ENCODE data around the gene MEX3C.

MEX3C gene

GRCh38 chr18:51151185-51151567, 46.3 kb downstream of the MEX3C start:
- no peak overlapping the region for H3K4me3 ChIP-seq (ENCODE audit: low read depth, low read length)
- TF ChIP-seq CTCF (IDR thresholded peaks at IDR 0.05; ENCODE audit: insufficient read depth, low read depth, low read length, missing control alignments), result no peak
- DNase-seq (ENCODE audit: low read depth), result no peak

- no peak overlapping the region for H3K4me3 ChIP-seq (ENCODE audit: low read depth, low read length)
- TF ChIP-seq CTCF (IDR thresholded peaks at IDR 0.05; ENCODE audit: insufficient read depth, low read depth, low read length, missing control alignments), result no peak
- DNase-seq (ENCODE audit: low read depth), result no peak
Measured at GRCh38 chr18:51150113-51150700, 47.3 kb downstream of the MEX3C start.

- DNase-seq (ENCODE audit: low read depth), result no peak
- H3K4me3 ChIP-seq (ENCODE audit: low read depth, low read length), result no peak overlapping the region
- TF ChIP-seq CTCF (IDR thresholded peaks at IDR 0.05; ENCODE audit: insufficient read depth, low read depth, low read length, missing control alignments), result no peak
Measured at GRCh38 chr18:51149670-51150069, 47.8 kb downstream of the MEX3C start.

- no peak for DNase-seq (ENCODE audit: low read depth)
- H3K4me3 ChIP-seq (ENCODE audit: low read depth, low read length), result no peak overlapping the region
- no peak for TF ChIP-seq CTCF (IDR thresholded peaks at IDR 0.05; ENCODE audit: insufficient read depth, low read depth, low read length, missing control alignments)
Measured at GRCh38 chr18:51146909-51147308, 50.6 kb downstream of the MEX3C start.

- no peak overlapping the region for H3K4me3 ChIP-seq (ENCODE audit: low read depth, low read length)
- DNase-seq (ENCODE audit: low read depth), result no peak
- no peak for TF ChIP-seq CTCF (IDR thresholded peaks at IDR 0.05; ENCODE audit: insufficient read depth, low read depth, low read length, missing control alignments)
Measured at GRCh38 chr18:51138936-51139335, 58.5 kb downstream of the MEX3C start.

- DNase-seq (ENCODE audit: low read depth), result no peak
- no peak overlapping the region for H3K4me3 ChIP-seq (ENCODE audit: low read depth, low read length)
- no peak for TF ChIP-seq CTCF (IDR thresholded peaks at IDR 0.05; ENCODE audit: insufficient read depth, low read depth, low read length, missing control alignments)
Measured at GRCh38 chr18:51137891-51138290, 59.6 kb downstream of the MEX3C start.

- no peak overlapping the region for H3K4me3 ChIP-seq (ENCODE audit: low read depth, low read length)
- DNase-seq (ENCODE audit: low read depth), result no peak
- no peak for TF ChIP-seq CTCF (IDR thresholded peaks at IDR 0.05; ENCODE audit: insufficient read depth, low read depth, low read length, missing control alignments)
Measured at GRCh38 chr18:51137026-51137729, 60.3 kb downstream of the MEX3C start.

Measured in GM12865 (cell line).